Glomerular endothelial cell (primary cell): Measurements from ENCODE around the gene ZNF385C. TPM values are rescaled to one million over a fixed set of nuclear protein-coding genes. Genes with fewer than 3 reads are reported as not detected.

Source experiments
- DNase-seq: peaks from one replicate; pipeline ENCODE4 v3.0.0-alpha.2; 2011; ENCODE audit warnings: low read depth, low spot score; ENCODE audit errors: extremely low read depth
- total RNA-seq: library from RNA; depleted of rRNA; stranded (reverse); fragments of >200 nt; gene quantifications from 2 replicates; pipeline ENCODE4 v1.2.3, GENCODE V29; 2015

ZNF385C gene
- total RNA-seq, 1 donor from 2014 or later: not detected

GRCh38 chr17:42055027-42055426 is 43.2 kb downstream of the ZNF385C start:
- no peak for DNase-seq

- no peak for DNase-seq
Observed at GRCh38 chr17:42053731-42054500, 44.4 kb downstream of the ZNF385C start.

- DNase-seq: no peak
Observed at GRCh38 chr17:42052346-42052877, 45.9 kb downstream of the ZNF385C start.

- DNase-seq: no peak
Observed at GRCh38 chr17:42051645-42052044, 46.6 kb downstream of the ZNF385C start.

GRCh38 chr17:42051013-42051400 is 47.3 kb downstream of the ZNF385C start:
- DNase-seq: no peak

GRCh38 chr17:42050393-42051012 is 47.8 kb downstream of the ZNF385C start, which contains the start of gene C17orf113:
TSS of gene C17orf113 (minus strand) at chr17:42050601. CDS start at chr17:42043376, 7,225 bp downstream.
- DNase-seq: no peak

GRCh38 chr17:42049834-42050392 is 48.4 kb downstream of the ZNF385C start:
- no peak for DNase-seq

GRCh38 chr17:42047343-42047742 is 50.9 kb downstream of the ZNF385C start:
- DNase-seq: no peak

GRCh38 chr17:42045719-42046118 is 52.6 kb downstream of the ZNF385C start:
- no peak for DNase-seq

- no peak for DNase-seq
Observed at GRCh38 chr17:42042598-42043319, 55.5 kb downstream of the ZNF385C start.

GRCh38 chr17:42041619-42042018 is 56.7 kb downstream of the ZNF385C start:
- DNase-seq: no peak

GRCh38 chr17:42040818-42041217 is 57.5 kb downstream of the ZNF385C start:
- no peak for DNase-seq

GRCh38 chr17:42039794-42040763 is 58.2 kb downstream of the ZNF385C start:
- no peak for DNase-seq

- DNase-seq: no peak
Observed at GRCh38 chr17:42038221-42038973, 59.9 kb downstream of the ZNF385C start.

GRCh38 chr17:42034059-42034458 is 64.2 kb downstream of the ZNF385C start:
- DNase-seq: no peak

- DNase-seq: no peak
Observed at GRCh38 chr17:42031584-42031983, 66.7 kb downstream of the ZNF385C start.

GRCh38 chr17:42028791-42029127 is 69.5 kb downstream of the ZNF385C start:
- no peak for DNase-seq

- no peak for DNase-seq
Observed at GRCh38 chr17:42027961-42028790, 70.1 kb downstream of the ZNF385C start.

- no peak for DNase-seq
Observed at GRCh38 chr17:42027590-42027889, 70.7 kb downstream of the ZNF385C start.
